ENCODE data around the gene CCL13.

Gene CCL13

DNA sequence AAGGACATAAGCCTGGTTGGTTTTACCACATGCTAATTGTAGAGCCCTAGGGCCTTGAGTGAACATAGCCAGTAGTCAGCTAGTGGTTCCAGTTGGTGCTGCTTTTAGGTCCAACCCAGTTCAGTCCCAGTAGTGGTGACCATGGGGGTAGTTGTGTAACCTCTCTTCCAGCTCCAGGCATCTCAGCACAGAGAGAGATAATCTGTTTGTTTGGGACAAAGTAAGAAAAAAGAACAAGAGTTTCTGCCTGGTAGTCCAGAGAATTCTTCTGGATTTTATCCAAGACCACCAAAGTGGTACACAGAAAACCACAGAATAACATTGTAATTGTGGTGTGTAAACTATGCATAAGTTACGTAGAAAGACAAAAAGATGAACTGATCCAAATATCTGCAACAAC is 5.2 kb upstream of the CCL13 start:
- no peak for DNase-seq (ENCODE audit: low read depth)
- TF ChIP-seq, protein P1, sequence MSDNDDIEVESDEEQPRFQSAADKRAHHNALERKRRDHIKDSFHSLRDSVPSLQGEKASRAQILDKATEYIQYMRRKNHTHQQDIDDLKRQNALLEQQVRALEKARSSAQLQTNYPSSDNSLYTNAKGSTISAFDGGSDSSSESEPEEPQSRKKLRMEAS (IDR thresholded peaks at IDR 0.05; ENCODE audit: low read depth, low read length): no peak
- TF ChIP-seq, protein P2, sequence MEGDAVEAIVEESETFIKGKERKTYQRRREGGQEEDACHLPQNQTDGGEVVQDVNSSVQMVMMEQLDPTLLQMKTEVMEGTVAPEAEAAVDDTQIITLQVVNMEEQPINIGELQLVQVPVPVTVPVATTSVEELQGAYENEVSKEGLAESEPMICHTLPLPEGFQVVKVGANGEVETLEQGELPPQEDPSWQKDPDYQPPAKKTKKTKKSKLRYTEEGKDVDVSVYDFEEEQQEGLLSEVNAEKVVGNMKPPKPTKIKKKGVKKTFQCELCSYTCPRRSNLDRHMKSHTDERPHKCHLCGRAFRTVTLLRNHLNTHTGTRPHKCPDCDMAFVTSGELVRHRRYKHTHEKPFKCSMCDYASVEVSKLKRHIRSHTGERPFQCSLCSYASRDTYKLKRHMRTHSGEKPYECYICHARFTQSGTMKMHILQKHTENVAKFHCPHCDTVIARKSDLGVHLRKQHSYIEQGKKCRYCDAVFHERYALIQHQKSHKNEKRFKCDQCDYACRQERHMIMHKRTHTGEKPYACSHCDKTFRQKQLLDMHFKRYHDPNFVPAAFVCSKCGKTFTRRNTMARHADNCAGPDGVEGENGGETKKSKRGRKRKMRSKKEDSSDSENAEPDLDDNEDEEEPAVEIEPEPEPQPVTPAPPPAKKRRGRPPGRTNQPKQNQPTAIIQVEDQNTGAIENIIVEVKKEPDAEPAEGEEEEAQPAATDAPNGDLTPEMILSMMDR (IDR thresholded peaks at IDR 0.05; ENCODE audit: low read depth, low read length): no peak
- TF ChIP-seq POLR2A (IDR thresholded peaks at IDR 0.05; ENCODE audit: extremely low read depth, insufficient read length) (no peak), MYC (IDR thresholded peaks at IDR 0.05; ENCODE audit: low read depth, low read length) (no peak)
- no peak overlapping the region for H3K4me3 ChIP-seq (ENCODE audit: low read depth, low read length)

DNA sequence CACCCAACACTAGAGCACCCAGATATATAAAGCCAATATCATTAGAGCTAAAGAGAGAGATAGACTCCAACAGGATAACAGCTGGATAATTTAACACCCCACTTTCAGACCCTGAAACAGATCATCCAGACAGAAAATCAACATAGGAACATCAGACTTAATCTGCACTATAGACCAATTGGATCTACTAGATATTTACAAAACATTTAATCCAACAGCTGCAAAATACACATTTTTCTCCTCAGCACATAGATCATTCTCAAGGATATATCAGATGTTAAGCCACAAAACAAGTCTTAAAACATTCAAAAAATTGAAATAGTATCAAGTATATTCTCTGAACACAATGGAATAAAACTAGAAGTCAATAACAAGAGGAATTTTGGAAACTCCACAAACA is 4.1 kb upstream of the CCL13 start:
- no peak for DNase-seq (ENCODE audit: low read depth)
- no peak overlapping the region for H3K4me3 ChIP-seq (ENCODE audit: low read depth, low read length)
- TF ChIP-seq MYC (IDR thresholded peaks at IDR 0.05; ENCODE audit: low read depth, low read length): no peak
- TF ChIP-seq, protein P1 (IDR thresholded peaks at IDR 0.05; ENCODE audit: low read depth, low read length): no peak
- TF ChIP-seq, protein P2 (IDR thresholded peaks at IDR 0.05; ENCODE audit: low read depth, low read length): no peak
- TF ChIP-seq POLR2A (IDR thresholded peaks at IDR 0.05; ENCODE audit: extremely low read depth, insufficient read length): no peak

DNA sequence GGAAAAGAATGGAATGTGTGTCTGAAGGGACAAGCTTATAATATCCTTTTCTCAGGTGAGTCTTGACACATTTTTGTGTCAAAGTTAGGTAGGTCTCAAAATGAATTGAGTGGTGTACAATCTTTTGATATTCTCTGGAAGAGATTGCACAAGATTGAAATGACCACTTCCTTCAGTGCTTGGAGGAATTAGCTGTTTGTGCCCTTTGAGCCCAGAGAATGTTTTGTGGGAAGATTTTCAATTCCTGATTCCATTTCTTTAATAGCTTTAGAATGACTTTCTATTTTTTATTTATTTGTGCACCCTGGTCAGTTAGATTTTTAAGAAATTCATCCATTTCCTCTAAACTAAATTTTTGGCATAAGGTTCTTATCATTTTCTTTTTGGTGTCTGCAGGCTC is 1.6 kb upstream of the CCL13 start:
- no peak overlapping the region for H3K4me3 ChIP-seq (ENCODE audit: low read depth, low read length)
- TF ChIP-seq, protein P1 (IDR thresholded peaks at IDR 0.05; ENCODE audit: low read depth, low read length): no peak
- TF ChIP-seq POLR2A (IDR thresholded peaks at IDR 0.05; ENCODE audit: extremely low read depth, insufficient read length) (no peak), MYC (IDR thresholded peaks at IDR 0.05; ENCODE audit: low read depth, low read length) (no peak)
- TF ChIP-seq, protein P2 (IDR thresholded peaks at IDR 0.05; ENCODE audit: low read depth, low read length): no peak
- no peak for DNase-seq (ENCODE audit: low read depth)

DNA sequence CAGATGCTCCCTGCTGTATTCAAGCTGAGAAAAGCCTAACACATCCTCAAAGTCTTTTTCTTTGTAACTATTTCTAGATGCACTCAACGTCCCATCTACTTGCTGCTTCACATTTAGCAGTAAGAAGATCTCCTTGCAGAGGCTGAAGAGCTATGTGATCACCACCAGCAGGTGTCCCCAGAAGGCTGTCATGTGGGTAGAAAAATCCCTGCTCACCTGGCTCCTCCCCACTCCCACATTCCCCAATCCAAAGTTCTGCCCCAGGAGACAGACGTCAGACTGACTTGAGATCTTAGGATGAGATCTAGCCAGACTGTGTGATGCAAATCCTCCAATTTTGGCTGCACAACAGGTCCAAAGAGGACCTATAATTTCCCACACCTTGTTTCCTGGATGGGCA is 1.1 kb downstream of the CCL13 start:
- H3K4me3 ChIP-seq (ENCODE audit: low read depth, low read length): no peak overlapping the region
- TF ChIP-seq, protein P1 (IDR thresholded peaks at IDR 0.05; ENCODE audit: low read depth, low read length): no peak
- TF ChIP-seq MYC (IDR thresholded peaks at IDR 0.05; ENCODE audit: low read depth, low read length): no peak
- TF ChIP-seq, protein P2 (IDR thresholded peaks at IDR 0.05; ENCODE audit: low read depth, low read length): no peak
- no peak for TF ChIP-seq POLR2A (IDR thresholded peaks at IDR 0.05; ENCODE audit: extremely low read depth, insufficient read length)
- DNase-seq (ENCODE audit: low read depth): no peak

DNA sequence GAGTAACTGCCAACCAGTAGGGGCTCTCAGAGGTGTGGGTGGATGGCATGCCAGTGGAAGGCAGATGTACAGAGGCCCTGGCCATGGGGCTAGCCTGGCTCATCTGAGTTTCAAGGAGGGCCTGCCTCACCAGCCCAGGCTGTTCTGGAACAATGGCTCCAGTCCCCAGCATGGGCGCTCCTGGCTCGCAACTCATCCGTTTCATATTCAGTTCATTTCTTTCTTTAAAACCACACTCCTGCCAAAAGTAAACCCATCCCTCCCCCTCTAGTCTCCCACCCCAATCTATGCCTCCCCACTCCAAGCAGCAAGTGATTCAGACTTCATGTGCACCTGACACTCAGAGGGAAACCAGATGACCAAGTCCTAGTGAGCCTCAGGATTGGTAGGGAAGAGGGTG is 2.4 kb downstream of the CCL13 start:
- no peak overlapping the region for H3K4me3 ChIP-seq (ENCODE audit: low read depth, low read length)
- DNase-seq (ENCODE audit: low read depth): no peak
- TF ChIP-seq, protein P2 (IDR thresholded peaks at IDR 0.05; ENCODE audit: low read depth, low read length): no peak
- TF ChIP-seq POLR2A (IDR thresholded peaks at IDR 0.05; ENCODE audit: extremely low read depth, insufficient read length) (no peak), MYC (IDR thresholded peaks at IDR 0.05; ENCODE audit: low read depth, low read length) (no peak)
- TF ChIP-seq, protein P1 (IDR thresholded peaks at IDR 0.05; ENCODE audit: low read depth, low read length): no peak
